Stimulated activated CD8-positive, alpha-beta memory T cell treated with anti-CD3 and anti-CD28 coated beads, Interleukin-2, amount 100 ng/mL, for 1 hour (primary cell): Measurements from ENCODE around the gene ASCC3.

Experiments used
- DNase-seq, 2 donors: peaks; one replicate each; pipeline ENCODE4 v3.0.0-alpha.2; 2020; ENCODE audit warnings: low read depth in 2 of 2

The ASCC3 gene

DNA sequence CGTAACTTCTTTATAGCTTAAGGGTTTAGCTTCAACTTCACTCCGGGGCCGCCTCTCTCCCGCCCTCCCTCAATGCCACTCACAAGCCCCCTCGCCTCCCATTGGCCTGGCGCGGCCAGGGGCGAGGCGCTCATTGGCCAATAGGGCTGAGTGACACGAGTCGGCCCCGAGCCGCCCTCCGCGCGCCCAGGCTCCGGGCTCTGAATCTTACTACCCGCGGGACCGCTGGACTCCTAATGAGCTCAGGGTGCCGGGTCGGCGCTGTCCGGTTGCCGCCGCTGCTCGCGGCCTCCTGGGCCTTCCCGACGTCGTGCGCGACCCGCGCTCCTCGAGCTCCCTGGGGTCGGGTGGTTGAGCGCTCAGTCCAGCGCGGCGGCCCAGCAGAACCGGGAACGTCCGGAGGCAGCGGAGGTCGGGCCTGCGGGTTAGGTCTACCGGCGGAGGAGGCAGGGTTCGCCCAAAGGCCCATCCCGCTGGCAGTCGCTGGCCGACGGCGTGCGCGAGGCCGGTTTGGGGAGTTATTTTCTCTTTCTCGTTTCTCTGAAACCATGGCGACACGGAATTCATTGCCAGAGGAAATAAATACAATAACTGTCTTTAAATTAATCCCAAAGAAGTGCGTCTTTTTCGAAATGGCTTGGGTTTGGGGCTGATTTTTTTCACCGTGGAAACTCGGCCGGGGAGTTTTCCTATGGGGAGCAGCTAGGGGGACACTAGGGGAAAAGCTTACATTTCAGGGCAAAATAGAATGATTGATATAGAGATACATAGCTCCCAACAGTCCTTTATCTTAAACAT is 416.0 kb downstream of the ASCC3 start, which contains the start of gene SIM1:
TSS of gene SIM1 (minus strand) at position 19 of the 798 bp plus-strand sequence. CDS start 1,453 bp downstream, outside the sequence.
- DNase-seq: no peak

DNA sequence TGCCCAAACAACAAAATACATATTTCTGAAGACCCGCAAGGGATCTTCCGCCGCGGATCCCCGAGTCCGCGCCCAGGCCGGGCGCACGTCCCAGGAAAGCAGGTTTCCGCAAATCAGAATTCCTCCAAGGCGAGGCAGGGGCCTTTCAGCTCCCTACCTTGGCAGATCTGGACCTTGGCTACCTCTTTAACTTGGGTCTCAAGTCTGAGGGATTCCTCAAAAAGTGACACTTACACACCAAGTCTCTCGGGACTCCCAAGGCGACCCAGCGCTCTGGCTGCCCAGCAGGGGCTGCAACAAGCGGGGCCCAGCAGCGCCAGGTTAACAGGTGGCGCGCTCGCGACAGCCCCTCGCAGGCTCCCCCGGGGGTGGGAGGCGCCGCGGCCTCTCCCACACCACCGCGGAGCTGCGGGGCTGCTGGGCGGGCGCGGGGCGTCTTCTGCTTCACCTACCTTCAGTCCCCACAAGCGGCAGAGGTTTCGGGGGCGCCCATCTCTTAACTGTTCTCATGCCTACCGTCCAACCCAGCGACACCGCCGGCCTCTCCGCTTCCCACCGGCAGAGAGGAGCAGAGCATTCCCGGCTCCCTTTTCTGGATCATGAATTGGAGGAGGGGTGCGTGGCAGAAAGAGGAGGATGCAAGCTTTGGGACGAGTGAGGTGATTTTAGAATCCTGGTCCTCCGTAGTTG is 416.8 kb downstream of the ASCC3 start:
- no peak for DNase-seq

DNA sequence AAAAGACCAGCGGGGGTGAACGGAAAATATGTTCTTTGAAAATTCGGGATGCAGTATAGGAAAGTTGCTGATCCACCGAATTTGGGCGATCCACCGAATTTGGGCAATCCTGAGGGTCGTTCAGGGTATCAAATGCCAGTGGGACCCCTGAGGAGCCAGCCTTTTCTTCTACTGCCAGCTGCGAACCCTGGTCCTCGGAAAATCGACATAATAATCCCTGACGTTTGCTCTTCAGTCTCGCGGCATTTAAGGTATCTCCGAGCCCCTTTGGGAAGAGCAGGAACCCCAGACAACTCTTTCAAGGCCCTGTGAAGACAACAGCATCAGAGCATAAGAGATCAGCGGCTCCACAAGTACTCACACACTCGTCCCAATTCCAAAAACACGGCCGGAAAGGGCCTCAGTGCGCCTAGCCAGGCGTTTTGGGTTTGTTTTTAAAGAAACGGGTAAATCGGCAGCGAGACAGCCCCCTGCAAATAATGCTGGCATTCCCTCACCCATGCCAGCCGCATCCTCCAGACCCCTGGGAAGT is 417.4 kb downstream of the ASCC3 start:
- DNase-seq: no peak

DNA sequence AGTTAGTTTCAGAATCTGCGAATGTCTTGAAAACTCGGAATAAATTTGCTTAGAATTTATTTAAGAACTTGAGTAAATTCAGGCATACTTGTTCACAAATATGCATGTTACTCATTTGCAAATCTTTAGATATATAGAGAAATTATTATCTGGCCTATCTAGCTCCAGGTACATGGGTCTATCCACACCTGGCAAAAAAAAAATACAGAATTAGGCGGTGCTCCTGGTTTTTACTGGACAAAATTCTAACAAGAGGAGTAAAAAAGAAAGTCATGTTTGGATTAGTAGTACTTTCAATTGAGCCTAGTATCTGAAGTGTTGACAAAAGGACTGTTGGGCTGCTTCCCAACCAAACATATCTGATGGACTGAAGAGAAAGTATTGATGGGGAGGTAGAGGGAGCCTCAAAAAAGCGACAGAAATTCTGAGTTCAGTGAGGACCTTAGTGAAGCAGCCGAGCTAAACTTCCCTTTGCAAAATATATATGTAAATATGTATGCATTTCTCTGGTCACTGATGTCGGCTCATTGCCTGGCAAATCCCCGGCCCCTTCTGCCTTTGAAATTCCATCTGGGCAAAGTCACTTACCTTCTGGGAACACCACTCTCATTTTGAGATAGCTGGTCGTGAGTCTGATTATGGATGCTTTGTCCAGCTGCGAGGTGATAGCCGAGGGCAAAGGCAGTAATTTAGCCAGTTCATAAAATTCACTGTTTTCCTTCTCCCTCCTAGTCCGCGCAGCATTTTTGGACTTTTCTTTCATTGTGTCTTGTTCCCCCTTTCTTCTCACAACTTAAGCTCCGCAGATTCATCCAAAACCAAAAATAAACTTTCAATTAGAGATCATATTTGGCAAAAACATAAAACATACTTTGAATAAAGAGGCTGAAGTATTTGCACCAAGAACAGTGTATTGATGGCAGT is 418.2 kb downstream of the ASCC3 start:
- DNase-seq: no peak

DNA sequence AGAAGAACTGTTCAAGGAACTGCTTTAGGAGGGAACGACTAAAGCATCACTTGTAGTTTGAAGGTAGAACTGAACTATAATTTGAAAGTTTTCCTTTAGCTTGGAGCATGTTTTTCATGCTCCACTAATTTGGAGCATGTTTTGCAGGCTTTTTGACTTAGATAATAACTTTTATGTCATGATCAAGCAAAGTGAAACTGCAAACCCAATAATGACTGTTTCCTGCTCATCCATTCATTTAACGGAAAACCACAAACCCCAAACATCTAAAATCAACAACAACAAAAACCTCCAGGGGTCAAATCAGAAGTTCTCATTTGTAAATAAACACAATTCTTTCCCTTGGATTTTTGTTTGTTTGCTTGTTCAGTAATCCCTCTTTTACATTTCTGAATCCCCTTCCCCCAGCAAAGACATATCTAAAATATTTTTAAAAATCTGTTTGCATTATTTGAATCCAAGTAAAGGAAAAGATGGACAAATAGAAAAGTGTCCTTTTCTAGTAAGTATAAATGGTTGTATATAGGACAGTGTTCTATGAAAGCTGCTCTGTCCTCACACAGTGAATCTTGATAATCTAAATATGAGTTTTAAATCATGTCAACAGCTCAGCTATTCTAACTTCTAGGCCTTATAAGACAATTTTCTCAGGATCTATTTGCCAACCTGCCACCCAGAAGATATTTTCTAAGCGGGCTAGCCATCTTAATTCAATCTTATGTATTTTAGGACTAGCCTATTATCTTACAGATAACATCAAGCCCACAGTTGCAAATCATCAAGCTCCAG is 419.0 kb downstream of the ASCC3 start:
- no peak for DNase-seq

DNA sequence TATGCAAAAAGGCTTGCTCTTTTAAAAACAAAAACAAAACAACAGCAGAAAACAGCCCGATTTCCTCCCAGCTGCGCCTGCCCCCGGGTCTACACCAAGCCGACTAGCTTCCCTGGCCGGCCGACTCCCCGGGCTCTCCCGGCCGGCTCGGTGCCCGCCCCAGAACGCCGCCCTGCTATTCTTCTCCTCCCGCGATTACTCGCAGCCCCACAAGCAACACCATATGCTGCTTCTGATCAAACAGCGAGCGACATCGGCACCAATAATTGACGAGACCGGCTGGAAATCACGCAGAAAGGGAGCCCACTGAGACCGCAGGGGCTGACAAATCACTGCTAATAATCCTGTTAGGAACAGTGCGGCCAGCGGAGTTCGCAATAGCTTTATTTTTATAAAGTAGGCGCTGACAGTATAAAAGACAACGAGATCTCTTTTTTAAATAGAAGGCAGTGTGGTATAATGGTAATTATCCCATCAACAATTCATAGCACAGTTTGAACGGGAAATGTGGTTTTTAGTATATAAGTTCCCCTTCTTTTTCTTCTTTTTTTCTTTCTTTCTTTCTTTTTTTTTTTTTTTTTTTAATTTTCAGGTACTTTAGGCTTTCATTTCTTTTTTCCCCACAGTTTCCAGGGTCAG is 419.7 kb downstream of the ASCC3 start:
- DNase-seq: no peak

DNA sequence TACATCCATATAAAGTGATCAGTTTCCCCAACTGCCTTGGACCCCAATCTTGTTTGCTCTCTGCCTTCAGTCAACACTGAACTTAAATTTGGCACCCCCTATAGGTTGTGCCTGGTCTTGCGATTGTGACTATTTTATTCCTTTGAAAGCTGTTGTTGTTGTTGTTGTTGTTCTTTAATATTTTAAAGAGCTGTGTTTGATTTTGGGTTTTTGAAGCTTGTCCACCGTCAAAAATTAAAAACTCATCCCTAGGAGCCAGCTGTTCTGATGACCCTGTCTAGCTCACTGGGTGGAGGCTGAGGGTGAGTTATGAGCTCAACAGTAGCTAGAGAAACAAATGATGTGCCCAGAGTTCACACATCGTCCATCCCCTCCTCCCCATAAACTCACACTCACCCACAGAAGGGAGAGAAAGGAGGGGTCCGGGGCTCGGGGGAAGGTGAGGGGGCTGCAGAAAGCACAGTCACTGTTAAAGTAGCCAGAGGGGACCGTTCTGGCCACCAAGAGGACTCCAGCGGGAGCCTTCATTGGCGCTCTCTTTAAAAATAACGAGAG is 420.4 kb downstream of the ASCC3 start:
- no peak for DNase-seq

DNA sequence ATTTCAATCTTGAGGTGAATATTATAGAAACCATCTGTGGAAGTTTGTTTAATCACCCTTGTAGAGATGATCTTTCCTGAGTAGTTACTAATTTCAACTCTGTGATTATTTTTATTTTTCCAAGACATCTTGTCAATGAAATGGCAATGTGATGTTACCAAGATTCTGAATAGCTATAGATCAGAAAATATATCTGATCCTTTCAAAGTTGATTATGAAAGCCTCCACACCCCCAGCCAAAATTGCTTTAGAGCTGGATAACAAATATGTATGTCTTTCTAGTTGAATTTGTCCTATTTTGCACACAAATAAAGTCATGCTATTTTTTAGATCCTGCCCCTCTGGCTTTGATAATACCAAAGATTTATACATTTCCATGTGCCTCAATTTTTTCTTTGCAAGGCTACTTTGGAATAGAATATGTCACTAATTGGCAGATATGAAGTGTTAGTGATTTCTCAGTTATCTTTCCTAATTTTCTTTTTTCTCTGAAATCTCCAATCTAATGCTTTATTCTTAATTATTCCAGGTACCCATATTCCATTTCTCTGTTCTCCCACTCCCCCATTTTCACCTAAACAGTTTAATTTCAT is 421.4 kb downstream of the ASCC3 start:
- no peak for DNase-seq

DNA sequence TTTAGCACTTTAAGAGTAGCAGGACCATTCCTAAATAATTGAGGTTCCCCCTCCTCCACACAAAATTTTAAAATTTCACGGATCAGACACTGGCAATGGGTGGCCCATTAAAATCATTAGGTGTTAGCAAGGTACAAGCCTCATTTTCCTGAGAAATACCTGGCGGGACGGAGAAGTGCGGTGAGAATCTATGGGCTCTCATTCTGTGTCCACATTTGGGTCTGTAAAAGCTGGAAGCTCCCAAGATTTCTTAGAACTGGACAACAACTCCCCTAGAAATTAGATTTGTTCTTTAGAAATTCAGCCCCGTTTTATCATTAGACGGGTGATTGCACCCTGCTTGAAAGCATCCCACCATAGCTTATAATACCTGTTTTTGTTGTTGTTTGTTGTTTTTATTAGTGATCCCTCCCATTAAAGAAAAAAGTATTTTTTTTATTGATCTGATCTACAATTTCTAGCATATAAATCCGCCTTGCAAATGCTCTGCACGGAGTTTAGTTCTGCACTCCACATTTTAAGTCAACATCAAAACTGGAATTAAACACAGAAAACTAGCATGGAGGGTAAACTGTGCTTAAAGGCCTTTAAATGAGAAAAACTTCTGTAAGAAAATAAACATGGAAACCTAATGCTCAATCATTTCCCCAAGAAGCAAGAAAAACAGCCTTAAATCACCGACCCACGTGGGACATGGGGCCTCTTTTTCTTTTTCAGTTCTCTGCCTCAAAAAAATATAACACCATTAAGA is 422.1 kb downstream of the ASCC3 start:
- no peak for DNase-seq
